C4-2B (cell line): ENCODE data around the gene ABL2.
"Not testable (repeated sequence)": the region's sequence is repeated elsewhere in the genome, so short reads cannot be mapped to it uniquely, and the experiment has no call there.

Experiments used
- H3K27ac ChIP-seq: fragments of 450-650 bp; 2 replicates; pipeline ENCODE4 v1.5.1; 2017
- CTCF ChIP-seq: fragments of 450-650 bp; conservative IDR thresholded peaks from 2 replicates; pipeline ENCODE4 v1.5.1; 2017; ENCODE audit warnings: mild to moderate bottlenecking
- ZFX ChIP-seq: fragments of 450-650 bp; IDR thresholded peaks from 2 replicates; pipeline ENCODE4 v1.6.1; 2017

Gene ABL2

GRCh38 chr1:179208681-179209477 is 20.6 kb downstream of the ABL2 start:
- no peak overlapping the region for H3K27ac ChIP-seq
- no peak for TF ChIP-seq CTCF
- TF ChIP-seq ZFX, result no peak

- H3K27ac ChIP-seq, result no peak overlapping the region
- TF ChIP-seq CTCF (no peak), ZFX (no peak)
Observed at GRCh38 chr1:179206812-179207211, 22.7 kb downstream of the ABL2 start.

- H3K27ac ChIP-seq, result no peak overlapping the region
- no peak for TF ChIP-seq CTCF
- no peak for TF ChIP-seq ZFX
Observed at GRCh38 chr1:179205284-179205683, 24.2 kb downstream of the ABL2 start.

- TF ChIP-seq ZFX (no peak), CTCF (no peak)
- H3K27ac ChIP-seq, result no peak overlapping the region
Observed at GRCh38 chr1:179202161-179202560, 27.3 kb downstream of the ABL2 start.

- TF ChIP-seq ZFX, result no peak
- TF ChIP-seq CTCF, result no peak
- H3K27ac ChIP-seq, result no peak overlapping the region
Observed at GRCh38 chr1:179200586-179200985, 28.9 kb downstream of the ABL2 start.

GRCh38 chr1:179197690-179198297 is 31.7 kb downstream of the ABL2 start:
- no peak overlapping the region for H3K27ac ChIP-seq
- TF ChIP-seq CTCF, result no peak
- TF ChIP-seq ZFX, result no peak

- not testable (repeated sequence) for H3K27ac ChIP-seq
Observed at GRCh38 chr1:179195857-179196256, 33.6 kb downstream of the ABL2 start.

GRCh38 chr1:179195376-179195775 is 34.1 kb downstream of the ABL2 start:
- H3K27ac ChIP-seq, result no peak overlapping the region
- TF ChIP-seq ZFX (no peak), CTCF (no peak)
